Body of pancreas (tissue), 4 donors: ENCODE data around the gene PLEKHA3.

Source experiments
- CTCF ChIP-seq, 7 experiments: fragments of 450-650 bp in 4 of 7; fragments of 200-600 bp in 3 of 7; sonication (generic) in 3 of 7; IDR thresholded peaks; one replicate each; pipeline ENCODE4 v1.5.1; 2016 to 2019; ENCODE audit warnings: antibody characterized with exemption in 7 of 7
- POLR2A ChIP-seq, 3 donors: fragments of 450-650 bp; IDR thresholded peaks; one replicate each; pipeline ENCODE4 v1.6.1; 2016; ENCODE audit warnings: antibody characterized with exemption in 3 of 3, mild to moderate bottlenecking in 2 of 3

- TF ChIP-seq CTCF (IDR thresholded peaks at IDR 0.05) (no peak), POLR2A (IDR thresholded peaks at IDR 0.05) (no peak)
Observed at GRCh38 chr2:178526256-178526655, 46.0 kb downstream of the PLEKHA3 start.
